Trophoblast cell (in vitro differentiated cells and primary cell): ENCODE data around the gene NAV3.

Experiments
- DNase-seq, 2 donors: peaks; one replicate each; pipeline ENCODE4 v3.0.0-alpha.2; 2016
- H2AFZ ChIP-seq: 2 replicates; pipeline ENCODE4 v1.6.1; 2013; ENCODE audit warnings: low read length, moderate library complexity, mild to moderate bottlenecking; ENCODE audit not compliant: insufficient read depth, poor library complexity
- H2AK5ac ChIP-seq: 2 replicates; pipeline ENCODE4 v1.6.1; 2013; ENCODE audit warnings: mild to moderate bottlenecking, low read length
- H2BK120ac ChIP-seq: 2 replicates; pipeline ENCODE4 v1.6.1; 2013; ENCODE audit warnings: low read length, mild to moderate bottlenecking, moderate library complexity; ENCODE audit not compliant: insufficient read depth, poor library complexity
- H2BK12ac ChIP-seq: 2 replicates; pipeline ENCODE4 v1.6.1; 2013; ENCODE audit warnings: mild to moderate bottlenecking, low read length, moderate library complexity
- H2BK5ac ChIP-seq: 2 replicates; pipeline ENCODE4 v1.6.1; 2013; ENCODE audit warnings: low read length, low read depth, moderate library complexity, mild to moderate bottlenecking; ENCODE audit not compliant: poor library complexity
- H3K14ac ChIP-seq: 2 replicates; pipeline ENCODE4 v1.6.1; 2013; ENCODE audit warnings: mild to moderate bottlenecking, low read length
- H3K18ac ChIP-seq: 2 replicates; pipeline ENCODE4 v1.6.1; 2013; ENCODE audit warnings: mild to moderate bottlenecking, low read length
- H3K23ac ChIP-seq: 2 replicates; pipeline ENCODE4 v1.6.1; 2013; ENCODE audit warnings: low read length
- H3K27ac ChIP-seq: 2 replicates; pipeline ENCODE4 v1.5.1; 2013; ENCODE audit warnings: low read depth, mild to moderate bottlenecking, inconsistent platforms, low read length, moderate library complexity
- H3K27me3 ChIP-seq: 2 replicates; pipeline ENCODE4 v1.6.1; 2013; ENCODE audit warnings: inconsistent platforms, mild to moderate bottlenecking, low read length, moderate library complexity; ENCODE audit not compliant: insufficient read depth
- H3K36me3 ChIP-seq, 2 experiments: 1 replicate in 1 of 2; 2 replicates in 1 of 2; pipeline ENCODE4 v1.6.1; 2013; ENCODE audit warnings: low read length in 2 of 2, mild to moderate bottlenecking in 2 of 2, moderate library complexity in 1 of 2; ENCODE audit not compliant: insufficient read depth in 2 of 2, control insufficient read depth in 1 of 2
- H3K4ac ChIP-seq: 2 replicates; pipeline ENCODE4 v1.6.1; 2013; ENCODE audit warnings: low read depth, mild to moderate bottlenecking, low read length, moderate library complexity
- H3K4me1 ChIP-seq, 2 experiments: 1 replicate in 1 of 2; 2 replicates in 1 of 2; pipeline ENCODE4 v1.6.1; 2013; ENCODE audit warnings: low read length in 2 of 2, mild to moderate bottlenecking in 2 of 2, moderate library complexity in 1 of 2; ENCODE audit not compliant: insufficient read depth in 2 of 2, control insufficient read depth in 1 of 2
- H3K4me2 ChIP-seq: 2 replicates; pipeline ENCODE4 v1.6.1; 2013; ENCODE audit warnings: inconsistent platforms, mild to moderate bottlenecking, low read length, moderate library complexity
- H3K4me3 ChIP-seq: 2 replicates; pipeline ENCODE4 v1.5.1; 2013; ENCODE audit warnings: mild to moderate bottlenecking, low read depth, low read length, inconsistent platforms
- H3K79me1 ChIP-seq: one replicate; pipeline ENCODE4 v1.6.1; 2013; ENCODE audit warnings: low read length
- H3K79me2 ChIP-seq: 2 replicates; pipeline ENCODE4 v1.6.1; 2013; ENCODE audit warnings: low read length, mild to moderate bottlenecking; ENCODE audit not compliant: control insufficient read depth, insufficient read depth, poor library complexity
- H3K9ac ChIP-seq: 2 replicates; pipeline ENCODE4 v1.6.1; 2013; ENCODE audit warnings: mild to moderate bottlenecking, low read length
- H3K9me3 ChIP-seq: 2 replicates; pipeline ENCODE4 v1.6.1; 2013; ENCODE audit warnings: low read depth, mild to moderate bottlenecking, control low read depth, inconsistent platforms, low read length; ENCODE audit not compliant: insufficient read depth
- H4K12ac ChIP-seq: 2 replicates; pipeline ENCODE4 v1.6.1; 2013; ENCODE audit warnings: low read depth, mild to moderate bottlenecking, low read length, moderate library complexity
- H4K8ac ChIP-seq: 2 replicates; pipeline ENCODE4 v1.6.1; 2013; ENCODE audit warnings: low read depth, mild to moderate bottlenecking, low read length, moderate library complexity
- H4K91ac ChIP-seq: one replicate; pipeline ENCODE4 v1.6.1; 2013; ENCODE audit warnings: low read depth, mild to moderate bottlenecking, low read length, moderate library complexity
- WGBS: extraction: QIAGEN DNeasy Blood & Tissue Kit; methylation state at CpG from one replicate; pipeline ENCODE4 v1.1.7; 2013; ENCODE audit warnings: missing lambda C conversion rate; ENCODE audit not compliant: insufficient read length, insufficient coverage; ENCODE audit errors: extremely low coverage; 5-methylcytosine and 5-hydroxymethylcytosine counted together

Gene NAV3

GRCh38 chr12:77834618-77835017, 3.9 kb downstream of the NAV3 start:
- no peak overlapping the region for H2BK5ac ChIP-seq
- no CpG with 5 or more reads among the region's 2 CpGs for WGBS
- H4K8ac ChIP-seq: no peak overlapping the region
- H3K9ac ChIP-seq: no peak overlapping the region
- no peak overlapping the region for H3K4me2 ChIP-seq
- no peaks in the 10 kb centered on the region for H3K36me3 ChIP-seq
- H3K27ac ChIP-seq: no peak overlapping the region
- no peak overlapping the region for H2AFZ ChIP-seq
- no peak overlapping the region for H3K4ac ChIP-seq
- no peak overlapping the region for H3K18ac ChIP-seq
- peaks cover 1% of the 10 kb centered on the region for H3K9me3 ChIP-seq
- no peak overlapping the region for H2BK120ac ChIP-seq
- no peak overlapping the region for H2BK12ac ChIP-seq
- no peak overlapping the region for H4K91ac ChIP-seq
- no peaks in the 10 kb centered on the region for H3K4me1 ChIP-seq
- H3K23ac ChIP-seq: no peak overlapping the region
- no peaks in the 10 kb centered on the region for H3K79me1 ChIP-seq
- no peaks in the 10 kb centered on the region for H3K79me2 ChIP-seq
- no peak overlapping the region for H3K14ac ChIP-seq
- no peak overlapping the region for H4K12ac ChIP-seq
- no peak overlapping the region for H2AK5ac ChIP-seq
- no peaks in the 10 kb centered on the region for H3K27me3 ChIP-seq
- no peak overlapping the region for H3K4me3 ChIP-seq
- DNase-seq: no peak

- Histone ChIP-seq H2AK5ac (no peak overlapping the region), H3K18ac (no peak overlapping the region), H3K36me3 (no peaks in the 10 kb centered on the region), H3K4me2 (no peak overlapping the region), H4K12ac (no peak overlapping the region), H3K14ac (no peak overlapping the region), H3K27ac (no peak overlapping the region), H2AFZ (no peak overlapping the region), H3K23ac (no peak overlapping the region), H3K9me3 (peaks cover 1% of the 10 kb centered on the region), H4K91ac (no peak overlapping the region), H2BK5ac (no peak overlapping the region), H3K4ac (no peak overlapping the region), H2BK12ac (no peak overlapping the region), H4K8ac (no peak overlapping the region), H3K9ac (no peak overlapping the region), H3K4me3 (no peak overlapping the region), H3K79me2 (no peaks in the 10 kb centered on the region), H3K27me3 (no peaks in the 10 kb centered on the region), H2BK120ac (no peak overlapping the region), H3K79me1 (no peaks in the 10 kb centered on the region), H3K4me1 (no peaks in the 10 kb centered on the region)
- no peak for DNase-seq
Measured at GRCh38 chr12:77835969-77836368, 5.3 kb downstream of the NAV3 start.

- Histone ChIP-seq H3K79me1 (no peaks in the 10 kb centered on the region), H3K14ac (no peak overlapping the region), H3K27me3 (no peaks in the 10 kb centered on the region), H3K18ac (no peak overlapping the region), H3K9me3 (no peaks in the 10 kb centered on the region), H2AK5ac (no peak overlapping the region), H3K79me2 (no peaks in the 10 kb centered on the region), H2BK12ac (no peak overlapping the region), H3K4me1 (no peaks in the 10 kb centered on the region), H4K8ac (no peak overlapping the region), H3K4me2 (no peak overlapping the region), H2BK5ac (no peak overlapping the region), H4K12ac (no peak overlapping the region), H2AFZ (no peak overlapping the region), H3K36me3 (no peaks in the 10 kb centered on the region), H4K91ac (no peak overlapping the region), H3K27ac (no peak overlapping the region), H3K9ac (no peak overlapping the region), H2BK120ac (no peak overlapping the region), H3K23ac (no peak overlapping the region), H3K4me3 (no peak overlapping the region), H3K4ac (no peak overlapping the region)
- DNase-seq: no peak
- no CpG with 5 or more reads among the region's 3 CpGs for WGBS
Measured at GRCh38 chr12:77837876-77838291, 7.2 kb downstream of the NAV3 start.

GRCh38 chr12:77841521-77841920, 10.8 kb downstream of the NAV3 start:
- Histone ChIP-seq H3K4ac (no peak overlapping the region), H4K12ac (no peak overlapping the region), H2BK5ac (no peak overlapping the region), H4K91ac (no peak overlapping the region), H3K9ac (no peak overlapping the region), H3K4me2 (no peak overlapping the region), H3K9me3 (no peaks in the 10 kb centered on the region), H2AFZ (no peak overlapping the region), H3K23ac (no peak overlapping the region), H3K4me3 (no peak overlapping the region), H3K36me3 (no peaks in the 10 kb centered on the region), H2AK5ac (no peak overlapping the region), H3K27ac (no peak overlapping the region), H3K27me3 (no peaks in the 10 kb centered on the region), H2BK120ac (no peak overlapping the region), H3K14ac (no peak overlapping the region), H2BK12ac (no peak overlapping the region), H3K79me2 (no peaks in the 10 kb centered on the region), H3K79me1 (no peaks in the 10 kb centered on the region), H3K4me1 (no peaks in the 10 kb centered on the region), H4K8ac (no peak overlapping the region), H3K18ac (no peak overlapping the region)
- DNase-seq: no peak

- H2BK12ac ChIP-seq: no peak overlapping the region
- no peaks in the 10 kb centered on the region for H3K36me3 ChIP-seq
- no peak for DNase-seq
- no peak overlapping the region for H4K91ac ChIP-seq
- H3K23ac ChIP-seq: no peak overlapping the region
- H3K4me3 ChIP-seq: no peak overlapping the region
- no peak overlapping the region for H2BK5ac ChIP-seq
- H3K79me2 ChIP-seq: no peaks in the 10 kb centered on the region
- H3K27ac ChIP-seq: no peak overlapping the region
- H4K12ac ChIP-seq: no peak overlapping the region
- H3K14ac ChIP-seq: no peak overlapping the region
- no CpG with 5 or more reads among the region's 5 CpGs for WGBS
- no peak overlapping the region for H2AFZ ChIP-seq
- H3K4me1 ChIP-seq: no peaks in the 10 kb centered on the region
- H3K9ac ChIP-seq: no peak overlapping the region
- no peak overlapping the region for H3K18ac ChIP-seq
- no peaks in the 10 kb centered on the region for H3K9me3 ChIP-seq
- no peaks in the 10 kb centered on the region for H3K79me1 ChIP-seq
- H3K4ac ChIP-seq: no peak overlapping the region
- no peak overlapping the region for H2AK5ac ChIP-seq
- H3K4me2 ChIP-seq: no peak overlapping the region
- no peak overlapping the region for H4K8ac ChIP-seq
- no peak overlapping the region for H2BK120ac ChIP-seq
- H3K27me3 ChIP-seq: no peaks in the 10 kb centered on the region
Measured at GRCh38 chr12:77842430-77842829, 11.7 kb downstream of the NAV3 start.
